T-helper 22 cell (primary cell): ENCODE data around the gene MED27.
A peak's percentile ranks its signal among the peaks of the same experiment; 100 is the strongest.

Experiments
- DNase-seq: peaks from one replicate; pipeline ENCODE4 v3.0.0-alpha.2; 2020; ENCODE audit warnings: low read depth

MED27 gene, protein sequence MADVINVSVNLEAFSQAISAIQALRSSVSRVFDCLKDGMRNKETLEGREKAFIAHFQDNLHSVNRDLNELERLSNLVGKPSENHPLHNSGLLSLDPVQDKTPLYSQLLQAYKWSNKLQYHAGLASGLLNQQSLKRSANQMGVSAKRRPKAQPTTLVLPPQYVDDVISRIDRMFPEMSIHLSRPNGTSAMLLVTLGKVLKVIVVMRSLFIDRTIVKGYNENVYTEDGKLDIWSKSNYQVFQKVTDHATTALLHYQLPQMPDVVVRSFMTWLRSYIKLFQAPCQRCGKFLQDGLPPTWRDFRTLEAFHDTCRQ

GRCh38 chr9:132079391-132080091 is at the start of gene MED27:
TSS of gene MED27 (minus strand) at chr9:132079867. CDS start at chr9:132079844, 23 bp downstream.
- DNase-seq: peak; percentile 84

DNA sequence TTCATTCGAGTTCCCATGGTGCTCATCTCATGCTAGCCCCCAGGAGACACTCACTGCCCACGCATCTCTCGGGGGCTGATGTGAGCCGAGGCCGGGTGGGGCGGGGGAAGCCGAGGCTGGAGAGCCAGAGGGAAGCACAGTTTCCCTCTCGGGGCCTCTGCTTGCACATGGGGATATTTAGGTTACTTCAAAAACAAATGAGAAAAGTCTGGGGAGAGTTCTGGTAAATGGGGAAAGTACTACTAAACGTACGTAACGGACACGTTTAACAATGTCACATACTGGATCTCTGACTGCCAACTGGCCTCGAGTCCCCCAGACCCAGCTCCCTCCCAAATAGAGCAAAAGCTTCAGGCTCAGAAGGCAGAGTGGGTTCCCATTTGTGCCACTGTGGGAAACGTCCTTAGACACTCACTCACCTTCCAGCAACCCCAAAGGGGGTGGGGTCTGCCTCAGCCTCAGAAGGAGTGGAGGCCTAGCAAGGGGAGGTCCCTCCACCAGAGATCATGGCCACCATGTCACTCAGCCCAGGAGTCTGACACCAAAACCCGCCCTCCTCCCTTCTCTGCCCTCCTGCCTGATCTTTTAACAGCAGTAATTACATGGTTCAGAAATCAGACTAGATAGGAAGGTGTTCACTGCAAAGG is 48.3 kb upstream of the MED27 start:
- no peak for DNase-seq

GRCh38 chr9:132126680-132127236 is 47.1 kb upstream of the MED27 start:
- no peak for DNase-seq

GRCh38 chr9:132125944-132126679 is 46.4 kb upstream of the MED27 start:
- DNase-seq: no peak

- no peak for DNase-seq
These were observed 45.7 kb upstream of the MED27 start for GRCh38 chr9:132125361-132125760.

GRCh38 chr9:132124800-132125199 is 45.1 kb upstream of the MED27 start:
- DNase-seq: no peak

DNA sequence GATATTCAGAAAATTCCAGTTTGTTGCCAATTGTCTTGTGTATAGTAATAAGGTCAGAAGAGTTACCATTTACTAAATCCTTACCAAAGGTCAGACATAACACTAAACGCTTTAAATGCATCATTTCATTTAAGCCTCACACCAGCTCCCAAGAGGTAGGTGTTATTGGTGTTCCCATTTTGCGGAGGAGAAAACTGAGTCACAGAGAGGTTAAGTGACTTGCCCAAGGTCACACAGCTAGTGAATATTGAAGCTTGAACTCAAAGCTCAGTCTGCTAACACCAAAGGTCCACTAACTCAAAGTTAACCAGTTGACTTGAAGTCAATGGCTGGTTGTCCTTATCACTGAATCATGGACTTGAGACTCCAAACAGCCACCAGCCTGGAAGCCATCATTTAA is 41.4 kb upstream of the MED27 start:
- DNase-seq: no peak

DNA sequence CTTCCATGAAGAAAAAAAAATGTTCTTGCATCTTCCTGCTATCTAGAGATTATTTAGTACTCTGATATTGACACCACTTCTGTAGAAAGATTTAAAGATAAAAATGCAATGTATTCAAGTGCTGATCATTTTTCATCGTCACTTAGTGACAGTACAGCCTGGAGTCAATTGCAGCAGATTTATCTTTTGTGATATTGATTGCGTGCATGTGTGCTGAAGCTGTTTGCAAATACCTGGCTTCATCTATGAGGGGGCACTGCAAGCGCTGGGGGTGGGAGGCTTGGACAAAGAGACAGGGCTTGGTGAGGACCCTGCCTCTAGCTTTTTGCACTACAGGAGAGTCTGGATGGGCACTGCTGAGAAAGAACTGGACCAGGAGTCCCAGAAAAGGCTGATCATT is 38.0 kb upstream of the MED27 start:
- no peak for DNase-seq

- no peak for DNase-seq
These were observed 36.9 kb upstream of the MED27 start for GRCh38 chr9:132116583-132116982.

GRCh38 chr9:132114102-132114707 is 34.5 kb upstream of the MED27 start:
- DNase-seq: no peak

DNA sequence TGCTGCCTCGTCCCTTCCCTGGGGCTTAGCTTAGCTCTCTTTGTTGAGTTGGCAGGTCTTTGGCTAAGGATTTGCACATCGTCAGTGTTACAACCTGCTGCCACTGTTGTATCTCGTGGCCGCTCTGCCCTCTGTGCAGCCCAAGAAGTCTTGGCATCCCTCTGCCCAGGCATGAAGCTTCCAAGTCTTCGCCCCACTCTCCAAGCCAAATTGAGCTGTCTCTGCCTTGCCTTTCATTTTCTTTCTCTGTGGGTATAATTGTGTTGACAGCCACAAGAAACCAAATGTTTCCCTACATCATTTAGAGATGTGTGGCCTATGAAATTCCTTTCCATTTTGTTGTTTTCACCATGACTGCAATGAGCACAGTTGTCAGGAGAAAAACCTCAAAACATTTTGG is 29.6 kb upstream of the MED27 start:
- DNase-seq: no peak

DNA sequence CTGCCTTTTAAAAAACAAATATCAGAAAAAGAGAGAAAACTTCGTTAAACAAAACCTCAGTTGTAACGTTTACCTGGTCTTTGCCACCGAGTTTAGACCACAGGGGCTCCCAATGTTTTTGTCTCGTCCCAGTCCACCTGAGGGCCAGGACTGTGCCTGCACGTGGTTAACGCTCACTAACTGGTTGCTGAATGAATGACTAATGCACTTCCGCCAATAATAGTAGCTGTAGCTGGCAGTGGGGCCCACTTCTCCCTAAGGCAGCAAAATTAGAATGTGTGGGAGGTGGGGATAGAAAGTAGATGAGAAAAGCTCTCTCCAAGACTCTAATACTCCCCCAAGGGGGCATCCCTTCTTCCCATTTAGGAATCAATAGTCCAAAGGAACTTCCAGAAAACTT is 29.1 kb upstream of the MED27 start:
- DNase-seq: no peak

GRCh38 chr9:132099741-132100407 is 20.2 kb upstream of the MED27 start:
- DNase-seq: no peak

GRCh38 chr9:132099167-132099566 is 19.5 kb upstream of the MED27 start:
- DNase-seq: no peak

GRCh38 chr9:132094314-132094791 is 14.7 kb upstream of the MED27 start:
- no peak for DNase-seq

DNA sequence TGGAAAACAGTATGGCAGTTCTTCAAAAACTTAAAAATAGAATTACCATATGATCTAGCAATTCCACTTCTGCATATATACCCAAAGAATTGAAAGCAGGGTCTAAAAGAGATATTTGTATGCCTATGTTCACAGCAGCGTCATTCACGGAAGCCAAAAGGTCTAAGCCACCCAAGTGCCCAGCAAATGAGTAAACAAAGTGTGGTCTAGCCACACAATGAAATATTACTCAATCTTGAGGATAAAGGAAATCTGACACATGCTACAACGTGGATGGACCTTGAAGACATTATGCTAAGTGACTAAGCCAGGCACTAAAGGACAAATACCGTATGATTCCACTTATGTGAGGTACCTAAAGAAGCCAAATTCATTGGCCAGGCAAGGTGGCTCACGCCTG is 11.1 kb upstream of the MED27 start:
- DNase-seq: no peak

GRCh38 chr9:132087438-132088030 is 7.9 kb upstream of the MED27 start:
- no peak for DNase-seq

- no peak for DNase-seq
These were observed 2.5 kb upstream of the MED27 start for GRCh38 chr9:132082188-132082587.

GRCh38 chr9:132078699-132079356 is 839 bp downstream of the MED27 start:
- no peak for DNase-seq
